ENCODE results near the gene ADAMTS16. TPM values are rescaled to one million over a fixed set of nuclear protein-coding genes. Genes with fewer than 3 reads are reported as not detected.

The ADAMTS16 gene
- total RNA-seq, 1 experiment from 2014 or later = 30.1 TPM

DNA sequence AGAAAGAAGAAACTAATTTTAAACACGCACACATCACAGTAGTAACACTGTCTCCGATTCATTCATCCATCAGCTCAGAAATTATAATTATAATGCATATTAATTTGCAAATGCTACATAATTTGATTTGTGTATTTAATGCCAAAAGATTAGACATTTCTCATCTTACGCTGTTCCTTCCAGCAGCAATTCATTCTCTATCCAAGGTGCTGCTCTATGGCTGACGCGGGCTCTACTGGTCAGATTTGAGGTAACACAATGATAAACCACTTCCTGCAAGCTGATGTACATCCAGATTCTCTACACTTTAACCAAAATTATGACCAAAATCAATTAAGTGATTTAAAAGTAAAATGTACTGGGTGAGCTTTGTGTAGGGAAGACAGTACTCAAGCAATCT lies 204.5 kb downstream of the ADAMTS16 start:
- Mint-ChIP-seq H3K27ac (no peak overlapping the region), H3K27me3 (ENCODE audit: low read depth) (peaks cover 10% of the 10 kb centered on the region; the same call in 1 of the 2 replicates), H3K9me3 (peaks cover 12% of the 10 kb centered on the region), H3K4me1 (peaks cover 27% of the 10 kb centered on the region), H3K4me3 (no peak overlapping the region), H3K36me3 (no peaks in the 10 kb centered on the region)
- ATAC-seq = no peak
- ChIA-PET POLR2A (no interaction called here), CTCF (interaction anchor here (1.0 to 2.2 kb wide), 4 partner anchors 18 to 67 kb away, joined by 3 to 8 read pairs (median 4); no protein-coding TSS in a partner anchor)
- no peak for DNase-seq (ENCODE audit: low spot score)
- TF ChIP-seq, protein P1, sequence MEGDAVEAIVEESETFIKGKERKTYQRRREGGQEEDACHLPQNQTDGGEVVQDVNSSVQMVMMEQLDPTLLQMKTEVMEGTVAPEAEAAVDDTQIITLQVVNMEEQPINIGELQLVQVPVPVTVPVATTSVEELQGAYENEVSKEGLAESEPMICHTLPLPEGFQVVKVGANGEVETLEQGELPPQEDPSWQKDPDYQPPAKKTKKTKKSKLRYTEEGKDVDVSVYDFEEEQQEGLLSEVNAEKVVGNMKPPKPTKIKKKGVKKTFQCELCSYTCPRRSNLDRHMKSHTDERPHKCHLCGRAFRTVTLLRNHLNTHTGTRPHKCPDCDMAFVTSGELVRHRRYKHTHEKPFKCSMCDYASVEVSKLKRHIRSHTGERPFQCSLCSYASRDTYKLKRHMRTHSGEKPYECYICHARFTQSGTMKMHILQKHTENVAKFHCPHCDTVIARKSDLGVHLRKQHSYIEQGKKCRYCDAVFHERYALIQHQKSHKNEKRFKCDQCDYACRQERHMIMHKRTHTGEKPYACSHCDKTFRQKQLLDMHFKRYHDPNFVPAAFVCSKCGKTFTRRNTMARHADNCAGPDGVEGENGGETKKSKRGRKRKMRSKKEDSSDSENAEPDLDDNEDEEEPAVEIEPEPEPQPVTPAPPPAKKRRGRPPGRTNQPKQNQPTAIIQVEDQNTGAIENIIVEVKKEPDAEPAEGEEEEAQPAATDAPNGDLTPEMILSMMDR (IDR thresholded peaks at IDR 0.05) = no peak
- TF ChIP-seq, protein P2, sequence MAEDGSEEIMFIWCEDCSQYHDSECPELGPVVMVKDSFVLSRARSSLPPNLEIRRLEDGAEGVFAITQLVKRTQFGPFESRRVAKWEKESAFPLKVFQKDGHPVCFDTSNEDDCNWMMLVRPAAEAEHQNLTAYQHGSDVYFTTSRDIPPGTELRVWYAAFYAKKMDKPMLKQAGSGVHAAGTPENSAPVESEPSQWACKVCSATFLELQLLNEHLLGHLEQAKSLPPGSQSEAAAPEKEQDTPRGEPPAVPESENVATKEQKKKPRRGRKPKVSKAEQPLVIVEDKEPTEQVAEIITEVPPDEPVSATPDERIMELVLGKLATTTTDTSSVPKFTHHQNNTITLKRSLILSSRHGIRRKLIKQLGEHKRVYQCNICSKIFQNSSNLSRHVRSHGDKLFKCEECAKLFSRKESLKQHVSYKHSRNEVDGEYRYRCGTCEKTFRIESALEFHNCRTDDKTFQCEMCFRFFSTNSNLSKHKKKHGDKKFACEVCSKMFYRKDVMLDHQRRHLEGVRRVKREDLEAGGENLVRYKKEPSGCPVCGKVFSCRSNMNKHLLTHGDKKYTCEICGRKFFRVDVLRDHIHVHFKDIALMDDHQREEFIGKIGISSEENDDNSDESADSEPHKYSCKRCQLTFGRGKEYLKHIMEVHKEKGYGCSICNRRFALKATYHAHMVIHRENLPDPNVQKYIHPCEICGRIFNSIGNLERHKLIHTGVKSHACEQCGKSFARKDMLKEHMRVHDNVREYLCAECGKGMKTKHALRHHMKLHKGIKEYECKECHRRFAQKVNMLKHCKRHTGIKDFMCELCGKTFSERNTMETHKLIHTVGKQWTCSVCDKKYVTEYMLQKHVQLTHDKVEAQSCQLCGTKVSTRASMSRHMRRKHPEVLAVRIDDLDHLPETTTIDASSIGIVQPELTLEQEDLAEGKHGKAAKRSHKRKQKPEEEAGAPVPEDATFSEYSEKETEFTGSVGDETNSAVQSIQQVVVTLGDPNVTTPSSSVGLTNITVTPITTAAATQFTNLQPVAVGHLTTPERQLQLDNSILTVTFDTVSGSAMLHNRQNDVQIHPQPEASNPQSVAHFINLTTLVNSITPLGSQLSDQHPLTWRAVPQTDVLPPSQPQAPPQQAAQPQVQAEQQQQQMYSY (CRISPR knock-in tag; IDR thresholded peaks at IDR 0.05) = no peak
- TF ChIP-seq FOXJ3 (CRISPR knock-in tag; IDR thresholded peaks at IDR 0.05; ENCODE audit: borderline replicate concordance) = no peak
- TF ChIP-seq, protein P3, sequence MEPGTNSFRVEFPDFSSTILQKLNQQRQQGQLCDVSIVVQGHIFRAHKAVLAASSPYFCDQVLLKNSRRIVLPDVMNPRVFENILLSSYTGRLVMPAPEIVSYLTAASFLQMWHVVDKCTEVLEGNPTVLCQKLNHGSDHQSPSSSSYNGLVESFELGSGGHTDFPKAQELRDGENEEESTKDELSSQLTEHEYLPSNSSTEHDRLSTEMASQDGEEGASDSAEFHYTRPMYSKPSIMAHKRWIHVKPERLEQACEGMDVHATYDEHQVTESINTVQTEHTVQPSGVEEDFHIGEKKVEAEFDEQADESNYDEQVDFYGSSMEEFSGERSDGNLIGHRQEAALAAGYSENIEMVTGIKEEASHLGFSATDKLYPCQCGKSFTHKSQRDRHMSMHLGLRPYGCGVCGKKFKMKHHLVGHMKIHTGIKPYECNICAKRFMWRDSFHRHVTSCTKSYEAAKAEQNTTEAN (CRISPR knock-in tag; IDR thresholded peaks at IDR 0.05) = no peak
- no peak for TF ChIP-seq NR3C1 (CRISPR knock-in tag; conservative IDR thresholded peaks at IDR 0.05; ENCODE audit: low read depth)
- TF ChIP-seq, protein P4, sequence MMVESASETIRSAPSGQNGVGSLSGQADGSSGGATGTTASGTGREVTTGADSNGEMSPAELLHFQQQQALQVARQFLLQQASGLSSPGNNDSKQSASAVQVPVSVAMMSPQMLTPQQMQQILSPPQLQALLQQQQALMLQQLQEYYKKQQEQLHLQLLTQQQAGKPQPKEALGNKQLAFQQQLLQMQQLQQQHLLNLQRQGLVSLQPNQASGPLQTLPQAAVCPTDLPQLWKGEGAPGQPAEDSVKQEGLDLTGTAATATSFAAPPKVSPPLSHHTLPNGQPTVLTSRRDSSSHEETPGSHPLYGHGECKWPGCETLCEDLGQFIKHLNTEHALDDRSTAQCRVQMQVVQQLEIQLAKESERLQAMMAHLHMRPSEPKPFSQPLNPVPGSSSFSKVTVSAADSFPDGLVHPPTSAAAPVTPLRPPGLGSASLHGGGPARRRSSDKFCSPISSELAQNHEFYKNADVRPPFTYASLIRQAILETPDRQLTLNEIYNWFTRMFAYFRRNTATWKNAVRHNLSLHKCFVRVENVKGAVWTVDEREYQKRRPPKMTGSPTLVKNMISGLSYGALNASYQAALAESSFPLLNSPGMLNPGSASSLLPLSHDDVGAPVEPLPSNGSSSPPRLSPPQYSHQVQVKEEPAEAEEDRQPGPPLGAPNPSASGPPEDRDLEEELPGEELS (CRISPR knock-in tag; IDR thresholded peaks at IDR 0.05) = no peak
- TF ChIP-seq GRHL2 (CRISPR knock-in tag; IDR thresholded peaks at IDR 0.05; ENCODE audit: insufficient replicate concordance, severe bottlenecking) = no peak
- TF ChIP-seq NFE2L1 (CRISPR knock-in tag; IDR thresholded peaks at IDR 0.05) = no peak
- no peak for TF ChIP-seq KAT7 (CRISPR knock-in tag; IDR thresholded peaks at IDR 0.05; ENCODE audit: borderline replicate concordance)
- no peak for TF ChIP-seq ZNF138 (CRISPR knock-in tag; conservative IDR thresholded peaks at IDR 0.05)
- TF ChIP-seq EMX1 (CRISPR knock-in tag; IDR thresholded peaks at IDR 0.05) = no peak
- no peak for TF ChIP-seq ZNF317 (CRISPR knock-in tag; IDR thresholded peaks at IDR 0.05; ENCODE audit: borderline replicate concordance, low read depth)
- TF ChIP-seq, protein P5, sequence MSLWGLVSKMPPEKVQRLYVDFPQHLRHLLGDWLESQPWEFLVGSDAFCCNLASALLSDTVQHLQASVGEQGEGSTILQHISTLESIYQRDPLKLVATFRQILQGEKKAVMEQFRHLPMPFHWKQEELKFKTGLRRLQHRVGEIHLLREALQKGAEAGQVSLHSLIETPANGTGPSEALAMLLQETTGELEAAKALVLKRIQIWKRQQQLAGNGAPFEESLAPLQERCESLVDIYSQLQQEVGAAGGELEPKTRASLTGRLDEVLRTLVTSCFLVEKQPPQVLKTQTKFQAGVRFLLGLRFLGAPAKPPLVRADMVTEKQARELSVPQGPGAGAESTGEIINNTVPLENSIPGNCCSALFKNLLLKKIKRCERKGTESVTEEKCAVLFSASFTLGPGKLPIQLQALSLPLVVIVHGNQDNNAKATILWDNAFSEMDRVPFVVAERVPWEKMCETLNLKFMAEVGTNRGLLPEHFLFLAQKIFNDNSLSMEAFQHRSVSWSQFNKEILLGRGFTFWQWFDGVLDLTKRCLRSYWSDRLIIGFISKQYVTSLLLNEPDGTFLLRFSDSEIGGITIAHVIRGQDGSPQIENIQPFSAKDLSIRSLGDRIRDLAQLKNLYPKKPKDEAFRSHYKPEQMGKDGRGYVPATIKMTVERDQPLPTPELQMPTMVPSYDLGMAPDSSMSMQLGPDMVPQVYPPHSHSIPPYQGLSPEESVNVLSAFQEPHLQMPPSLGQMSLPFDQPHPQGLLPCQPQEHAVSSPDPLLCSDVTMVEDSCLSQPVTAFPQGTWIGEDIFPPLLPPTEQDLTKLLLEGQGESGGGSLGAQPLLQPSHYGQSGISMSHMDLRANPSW (CRISPR knock-in tag; conservative IDR thresholded peaks at IDR 0.05; ENCODE audit: low read depth) = no peak
- no peak for TF ChIP-seq SMAD4 (CRISPR knock-in tag; IDR thresholded peaks at IDR 0.05)
- TF ChIP-seq, protein P6, sequence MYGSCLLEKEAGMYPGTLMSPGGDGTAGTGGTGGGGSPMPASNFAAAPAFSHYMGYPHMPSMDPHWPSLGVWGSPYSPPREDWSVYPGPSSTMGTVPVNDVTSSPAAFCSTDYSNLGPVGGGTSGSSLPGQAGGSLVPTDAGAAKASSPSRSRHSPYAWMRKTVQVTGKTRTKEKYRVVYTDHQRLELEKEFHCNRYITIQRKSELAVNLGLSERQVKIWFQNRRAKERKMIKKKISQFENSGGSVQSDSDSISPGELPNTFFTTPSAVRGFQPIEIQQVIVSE (CRISPR knock-in tag; IDR thresholded peaks at IDR 0.05; ENCODE audit: borderline replicate concordance) = no peak
- TF ChIP-seq, protein P7, sequence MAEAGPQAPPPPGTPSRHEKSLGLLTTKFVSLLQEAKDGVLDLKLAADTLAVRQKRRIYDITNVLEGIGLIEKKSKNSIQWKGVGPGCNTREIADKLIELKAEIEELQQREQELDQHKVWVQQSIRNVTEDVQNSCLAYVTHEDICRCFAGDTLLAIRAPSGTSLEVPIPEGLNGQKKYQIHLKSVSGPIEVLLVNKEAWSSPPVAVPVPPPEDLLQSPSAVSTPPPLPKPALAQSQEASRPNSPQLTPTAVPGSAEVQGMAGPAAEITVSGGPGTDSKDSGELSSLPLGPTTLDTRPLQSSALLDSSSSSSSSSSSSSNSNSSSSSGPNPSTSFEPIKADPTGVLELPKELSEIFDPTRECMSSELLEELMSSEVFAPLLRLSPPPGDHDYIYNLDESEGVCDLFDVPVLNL (CRISPR knock-in tag; IDR thresholded peaks at IDR 0.05; ENCODE audit: borderline replicate concordance, low read depth) = no peak
- TF ChIP-seq RORB (CRISPR knock-in tag; IDR thresholded peaks at IDR 0.05) = no peak
- TF ChIP-seq, protein P8, sequence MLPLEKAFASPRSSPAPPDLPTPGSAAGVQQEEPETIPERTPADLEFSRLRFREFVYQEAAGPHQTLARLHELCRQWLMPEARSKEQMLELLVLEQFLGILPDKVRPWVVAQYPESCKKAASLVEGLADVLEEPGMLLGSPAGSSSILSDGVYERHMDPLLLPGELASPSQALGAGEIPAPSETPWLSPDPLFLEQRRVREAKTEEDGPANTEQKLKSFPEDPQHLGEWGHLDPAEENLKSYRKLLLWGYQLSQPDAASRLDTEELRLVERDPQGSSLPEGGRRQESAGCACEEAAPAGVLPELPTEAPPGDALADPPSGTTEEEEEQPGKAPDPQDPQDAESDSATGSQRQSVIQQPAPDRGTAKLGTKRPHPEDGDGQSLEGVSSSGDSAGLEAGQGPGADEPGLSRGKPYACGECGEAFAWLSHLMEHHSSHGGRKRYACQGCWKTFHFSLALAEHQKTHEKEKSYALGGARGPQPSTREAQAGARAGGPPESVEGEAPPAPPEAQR (CRISPR knock-in tag; IDR thresholded peaks at IDR 0.05) = no peak
- no peak for TF ChIP-seq NFATC4 (CRISPR knock-in tag; IDR thresholded peaks at IDR 0.05)
- no peak for TF ChIP-seq JAZF1 (CRISPR knock-in tag; IDR thresholded peaks at IDR 0.05)

Data from WTC11 (cell line).